ENCODE results near the gene ATF5.

ATF5 gene

GRCh38 chr19:49977881-49978280 is 48.9 kb downstream of the ATF5 start:
- no peak for DNase-seq

GRCh38 chr19:49978324-49978723 is 49.3 kb downstream of the ATF5 start:
- no peak for DNase-seq

- no peak for DNase-seq
Observed at GRCh38 chr19:49981603-49982593, 52.9 kb downstream of the ATF5 start.

Measured in activated CD8-positive, alpha-beta memory T cell treated with anti-CD3 and anti-CD28 coated beads, Interleukin-2, amount 50 U/mL, for 4 hours (primary cell).